Measurements from ENCODE around the gene IRF2.

The IRF2 gene

DNA sequence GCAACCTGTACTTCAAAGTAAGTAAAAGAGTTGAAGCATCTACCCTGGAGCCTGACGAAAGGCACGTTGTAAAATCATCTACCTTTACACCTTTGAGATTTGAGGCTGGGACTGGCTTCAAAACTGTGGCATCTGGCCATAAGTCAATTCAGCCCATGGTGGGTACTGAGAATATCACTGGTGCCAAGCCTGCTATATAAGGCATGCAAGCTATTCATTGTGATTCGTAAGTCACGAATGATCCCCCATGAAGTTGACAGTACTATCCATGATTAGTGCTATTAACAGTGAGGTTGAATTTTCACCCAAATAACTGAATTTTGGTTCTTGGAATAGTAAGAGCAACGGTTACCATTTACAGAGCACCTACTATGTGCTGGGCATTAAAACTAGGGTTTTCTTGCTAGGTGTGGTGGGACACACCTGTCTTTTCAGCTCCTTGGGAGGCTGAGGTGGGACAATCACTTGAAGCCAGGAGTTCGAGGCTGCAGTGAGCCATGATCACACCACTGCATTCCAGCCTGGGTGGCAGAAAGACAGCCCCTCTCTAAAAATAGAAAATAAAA, 39.8 kb downstream of the IRF2 start:
- H3K4me1 ChIP-seq (ENCODE audit: low read length), result 0 out of 2 replicates have a peak, but pooled peaks cover 4% of the 10 kb centered on the region
- no peak for TF ChIP-seq EZH2phosphoT487 (IDR thresholded peaks at IDR 0.05; ENCODE audit: low read length)
- H3K4me3 ChIP-seq (ENCODE audit: low read length), result no peak overlapping the region
- no peak overlapping the region for H3K27ac ChIP-seq (ENCODE audit: low read length)
- H4K20me1 ChIP-seq (ENCODE audit: insufficient read depth, low read length), result 0 out of 2 replicates have a peak, but pooled peaks cover 2% of the 10 kb centered on the region
- DNase-seq, result no peak
- H3K36me3 ChIP-seq (replicated peaks; ENCODE audit: insufficient read depth, low read length), result peaks cover 10% of the 10 kb centered on the region
- no peak overlapping the region for H2AFZ ChIP-seq (ENCODE audit: low read length)
- no peak overlapping the region for H3K9ac ChIP-seq (ENCODE audit: low read length)
- H3K4me2 ChIP-seq (ENCODE audit: low read depth, low read length), result no peak overlapping the region
- H3F3A ChIP-seq (ENCODE audit: insufficient read depth, low read length), result 0 out of 2 replicates have a peak, but pooled peaks cover 3% of the 10 kb centered on the region
- no peaks in the 10 kb centered on the region for H3K9me3 ChIP-seq (replicated peaks; ENCODE audit: insufficient read depth, low read length)
- H3K79me2 ChIP-seq (ENCODE audit: low read length), result peaks cover 100% of the 10 kb centered on the region
- H3K27me3 ChIP-seq (replicated peaks; ENCODE audit: insufficient read depth, low read length), result no peaks in the 10 kb centered on the region
- no peaks in the 10 kb centered on the region for H3K9me2 ChIP-seq (replicated peaks; ENCODE audit: insufficient read depth, low read length)

- no peak overlapping the region for H2AFZ ChIP-seq (ENCODE audit: low read length)
- H3K36me3 ChIP-seq (replicated peaks; ENCODE audit: insufficient read depth, low read length), result peaks cover 10% of the 10 kb centered on the region
- peaks cover 100% of the 10 kb centered on the region for H3K79me2 ChIP-seq (ENCODE audit: low read length)
Measured at GRCh38 chr4:184434021-184434420, 40.3 kb downstream of the IRF2 start.

DNA sequence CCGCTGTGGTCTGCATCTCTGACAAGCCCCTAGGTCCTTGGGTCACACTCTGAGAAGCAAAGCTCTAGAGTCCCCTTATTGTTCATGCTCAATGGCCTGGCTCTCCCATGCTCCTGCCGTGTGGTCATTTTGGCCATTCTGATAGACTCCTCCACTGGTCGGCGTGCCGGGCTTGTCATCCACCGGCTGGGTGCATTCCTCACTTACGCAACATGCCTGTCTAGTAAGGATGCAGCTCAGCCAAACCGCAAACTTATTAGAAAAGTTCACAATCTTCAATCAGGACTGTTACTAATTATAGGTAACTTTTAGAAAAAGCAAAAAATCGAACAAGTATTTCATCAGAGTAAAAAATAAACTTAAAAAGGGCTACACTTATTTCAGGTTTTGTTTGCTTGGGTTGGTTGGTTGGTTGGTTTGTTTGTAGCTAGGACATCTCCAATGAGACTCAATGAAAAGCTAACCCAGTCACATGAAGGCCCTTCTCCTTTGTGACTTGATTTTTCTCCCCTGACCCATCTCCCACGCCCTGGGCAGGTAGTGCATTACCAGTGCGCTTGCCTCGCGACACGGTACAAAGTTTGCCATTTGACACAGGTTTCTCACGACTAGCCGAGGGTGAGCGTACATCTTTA, 41.0 kb downstream of the IRF2 start:
- H3K9me3 ChIP-seq (replicated peaks; ENCODE audit: insufficient read depth, low read length), result no peaks in the 10 kb centered on the region
- H3K9ac ChIP-seq (ENCODE audit: low read length), result no peak overlapping the region
- H3K79me2 ChIP-seq (ENCODE audit: low read length), result peaks cover 100% of the 10 kb centered on the region
- H3K36me3 ChIP-seq (replicated peaks; ENCODE audit: insufficient read depth, low read length), result peaks cover 10% of the 10 kb centered on the region
- H3K27me3 ChIP-seq (replicated peaks; ENCODE audit: insufficient read depth, low read length), result no peaks in the 10 kb centered on the region
- peaks cover 14% of the 10 kb centered on the region for H3K4me1 ChIP-seq (ENCODE audit: low read length)
- no peaks in the 10 kb centered on the region for H3K9me2 ChIP-seq (replicated peaks; ENCODE audit: insufficient read depth, low read length)
- no peak overlapping the region for H2AFZ ChIP-seq (ENCODE audit: low read length)
- TF ChIP-seq EZH2phosphoT487 (IDR thresholded peaks at IDR 0.05; ENCODE audit: low read length) (no peak), EZH2 (optimal IDR thresholded peaks at IDR 0.05; ENCODE audit: low read depth, low read length) (no peak)
- TF ChIP-seq, protein P1, sequence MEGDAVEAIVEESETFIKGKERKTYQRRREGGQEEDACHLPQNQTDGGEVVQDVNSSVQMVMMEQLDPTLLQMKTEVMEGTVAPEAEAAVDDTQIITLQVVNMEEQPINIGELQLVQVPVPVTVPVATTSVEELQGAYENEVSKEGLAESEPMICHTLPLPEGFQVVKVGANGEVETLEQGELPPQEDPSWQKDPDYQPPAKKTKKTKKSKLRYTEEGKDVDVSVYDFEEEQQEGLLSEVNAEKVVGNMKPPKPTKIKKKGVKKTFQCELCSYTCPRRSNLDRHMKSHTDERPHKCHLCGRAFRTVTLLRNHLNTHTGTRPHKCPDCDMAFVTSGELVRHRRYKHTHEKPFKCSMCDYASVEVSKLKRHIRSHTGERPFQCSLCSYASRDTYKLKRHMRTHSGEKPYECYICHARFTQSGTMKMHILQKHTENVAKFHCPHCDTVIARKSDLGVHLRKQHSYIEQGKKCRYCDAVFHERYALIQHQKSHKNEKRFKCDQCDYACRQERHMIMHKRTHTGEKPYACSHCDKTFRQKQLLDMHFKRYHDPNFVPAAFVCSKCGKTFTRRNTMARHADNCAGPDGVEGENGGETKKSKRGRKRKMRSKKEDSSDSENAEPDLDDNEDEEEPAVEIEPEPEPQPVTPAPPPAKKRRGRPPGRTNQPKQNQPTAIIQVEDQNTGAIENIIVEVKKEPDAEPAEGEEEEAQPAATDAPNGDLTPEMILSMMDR (IDR thresholded peaks at IDR 0.05; ENCODE audit: low read length), result no peak
- no peak overlapping the region for H3K4me2 ChIP-seq (ENCODE audit: low read depth, low read length)
- 0 out of 2 replicates have a peak, but pooled peaks cover 8% of the 10 kb centered on the region for H3F3A ChIP-seq (ENCODE audit: insufficient read depth, low read length)
- H3K4me3 ChIP-seq (ENCODE audit: low read length), result no peak overlapping the region
- H3K27ac ChIP-seq (ENCODE audit: low read length), result no peak overlapping the region
- no peak for DNase-seq
- no peaks in the 10 kb centered on the region for H4K20me1 ChIP-seq (ENCODE audit: insufficient read depth, low read length)

More at GRCh38 chr4:184434021-184434420, 40.3 kb downstream of the IRF2 start:
- Histone ChIP-seq H3F3A (ENCODE audit: insufficient read depth, low read length) (0 out of 2 replicates have a peak, but pooled peaks cover 3% of the 10 kb centered on the region), H3K9ac (ENCODE audit: low read length) (no peak overlapping the region), H3K4me3 (ENCODE audit: low read length) (no peak overlapping the region), H3K27ac (ENCODE audit: low read length) (no peak overlapping the region), H4K20me1 (ENCODE audit: insufficient read depth, low read length) (no peaks in the 10 kb centered on the region), H3K4me1 (ENCODE audit: low read length) (0 out of 2 replicates have a peak, but pooled peaks cover 8% of the 10 kb centered on the region), H3K9me3 (replicated peaks; ENCODE audit: insufficient read depth, low read length) (no peaks in the 10 kb centered on the region), H3K27me3 (replicated peaks; ENCODE audit: insufficient read depth, low read length) (no peaks in the 10 kb centered on the region), H3K9me2 (replicated peaks; ENCODE audit: insufficient read depth, low read length) (no peaks in the 10 kb centered on the region), H3K4me2 (ENCODE audit: low read depth, low read length) (no peak overlapping the region)
- TF ChIP-seq EZH2 (optimal IDR thresholded peaks at IDR 0.05; ENCODE audit: low read depth, low read length), result no peak
- TF ChIP-seq, protein P1 (IDR thresholded peaks at IDR 0.05; ENCODE audit: low read length), result no peak
- no peak for TF ChIP-seq EZH2phosphoT487 (IDR thresholded peaks at IDR 0.05; ENCODE audit: low read length)
- no peak for DNase-seq
